ENCODE results near the gene PARP9.

- TF ChIP-seq CTCF (IDR thresholded peaks at IDR 0.05; ENCODE audit: insufficient read depth, low read length, poor library complexity, severe bottlenecking), result no peak
- no peak for TF ChIP-seq EZH2phosphoT487 (conservative IDR thresholded peaks at IDR 0.05; ENCODE audit: low read length)
Observed at GRCh38 chr3:122520861-122521260, 43.2 kb downstream of the PARP9 start.
